Measurements from ENCODE around the gene RTF2. TPM values are rescaled to one million over a fixed set of nuclear protein-coding genes. Genes with fewer than 3 reads are reported as not detected.

The RTF2 gene
- polyA plus RNA-seq, 1 donor from 2014 or later: 127 TPM

- H3K4me3 ChIP-seq (ENCODE audit: low read length): no peak overlapping the region
- no peaks in the 10 kb centered on the region for H3K9me2 ChIP-seq (ENCODE audit: insufficient read depth, low read length)
- no peak overlapping the region for H2AFZ ChIP-seq (ENCODE audit: low read depth, low read length)
- no peaks in the 10 kb centered on the region for H3K27me3 ChIP-seq (ENCODE audit: insufficient read depth, low read depth, low read length)
- H3K9ac ChIP-seq (ENCODE audit: low read length): no peak overlapping the region
- no peaks in the 10 kb centered on the region for H3K9me3 ChIP-seq (ENCODE audit: low read length)
- no peak overlapping the region for H3K27ac ChIP-seq (ENCODE audit: low read length)
- H4K20me1 ChIP-seq (ENCODE audit: insufficient read depth): no peaks in the 10 kb centered on the region
- peaks cover 14% of the 10 kb centered on the region for H3K36me3 ChIP-seq (ENCODE audit: insufficient read depth, low read length)
- no peaks in the 10 kb centered on the region for H3K79me2 ChIP-seq (replicated peaks; ENCODE audit: insufficient read depth, low read length)
- no peaks in the 10 kb centered on the region for H3F3A ChIP-seq (ENCODE audit: insufficient read depth, low read length, poor library complexity, severe bottlenecking)
- TF ChIP-seq RAD21 (conservative IDR thresholded peaks at IDR 0.05) (no peak), CTCF (IDR thresholded peaks at IDR 0.05; ENCODE audit: poor library complexity, severe bottlenecking) (no peak), EZH2 (IDR thresholded peaks at IDR 0.05; ENCODE audit: borderline replicate concordance, insufficient read depth, low read length, poor library complexity, severe bottlenecking) (no peak), REST (IDR thresholded peaks at IDR 0.05; ENCODE audit: borderline replicate concordance) (no peak), MXI1 (conservative IDR thresholded peaks at IDR 0.05; ENCODE audit: poor library complexity, severe bottlenecking) (no peak), TAF1 (IDR thresholded peaks at IDR 0.05; ENCODE audit: low read depth) (no peak), POLR2AphosphoS5 (IDR thresholded peaks at IDR 0.05) (no peak), SMC3 (conservative IDR thresholded peaks at IDR 0.05; ENCODE audit: poor library complexity) (no peak), EP300 (conservative IDR thresholded peaks at IDR 0.05; ENCODE audit: poor library complexity, severe bottlenecking) (no peak)
- H3K4me2 ChIP-seq (ENCODE audit: low read length): no peak overlapping the region
Observed at GRCh38 chr20:56518721-56519398, 50.4 kb downstream of the RTF2 start.

GRCh38 chr20:56519551-56519950 lies 51.1 kb downstream of the RTF2 start:
- no peak overlapping the region for H2AFZ ChIP-seq (ENCODE audit: low read depth, low read length)
- no peak overlapping the region for H3K27ac ChIP-seq (ENCODE audit: low read length)
- no peaks in the 10 kb centered on the region for H3K79me2 ChIP-seq (replicated peaks; ENCODE audit: insufficient read depth, low read length)
- H4K20me1 ChIP-seq (ENCODE audit: insufficient read depth): no peaks in the 10 kb centered on the region
- no peaks in the 10 kb centered on the region for H3F3A ChIP-seq (ENCODE audit: insufficient read depth, low read length, poor library complexity, severe bottlenecking)
- H3K4me2 ChIP-seq (ENCODE audit: low read length): no peak overlapping the region
- H3K4me3 ChIP-seq (ENCODE audit: low read length): no peak overlapping the region
- H3K9me2 ChIP-seq (ENCODE audit: insufficient read depth, low read length): no peaks in the 10 kb centered on the region
- TF ChIP-seq MXI1 (conservative IDR thresholded peaks at IDR 0.05; ENCODE audit: poor library complexity, severe bottlenecking) (no peak), REST (IDR thresholded peaks at IDR 0.05; ENCODE audit: borderline replicate concordance) (no peak), CTCF (IDR thresholded peaks at IDR 0.05; ENCODE audit: poor library complexity, severe bottlenecking) (no peak)
- peaks cover 14% of the 10 kb centered on the region for H3K36me3 ChIP-seq (ENCODE audit: insufficient read depth, low read length)
- no peaks in the 10 kb centered on the region for H3K27me3 ChIP-seq (ENCODE audit: insufficient read depth, low read depth, low read length)
- H3K9me3 ChIP-seq (ENCODE audit: low read length): no peaks in the 10 kb centered on the region
- H3K9ac ChIP-seq (ENCODE audit: low read length): no peak overlapping the region
